ENCODE data around the gene POLA1.

The POLA1 gene

GRCh38 chrX:25043192-25043591 lies 349.5 kb downstream of the POLA1 start:
- Histone ChIP-seq H3K27me3 (ENCODE audit: control insufficient read depth in 1 of 2, insufficient read depth in 2 of 2, low read length in 2 of 2) (no peaks in the 10 kb centered on the region), H3K4me3 (ENCODE audit: low read depth in 1 of 2, low read length in 2 of 2) (no peak overlapping the region), H3K36me3 (ENCODE audit: control insufficient read depth in 1 of 2, insufficient read depth in 2 of 2, low read length in 2 of 2) (no peaks in the 10 kb centered on the region), H3K27ac (ENCODE audit: low read depth, low read length) (no peak overlapping the region), H3K4me1 (ENCODE audit: control insufficient read depth in 1 of 2, insufficient read depth in 2 of 2, low read length in 2 of 2) (no peaks in the 10 kb centered on the region), H3K9ac (ENCODE audit: low read depth in 1 of 2, low read length in 2 of 2) (no peak overlapping the region), H3K9me3 (ENCODE audit: control insufficient read depth in 1 of 2, low read length in 2 of 2) (no peaks in the 10 kb centered on the region)

Data from duodenal mucosa (tissue), 2 donors.